ENCODE measurements around the gene GCNT2.
"Not testable (repeated sequence)": the region's sequence is repeated elsewhere in the genome, so short reads cannot be mapped to it uniquely, and the experiment has no call there.

Gene GCNT2

DNA sequence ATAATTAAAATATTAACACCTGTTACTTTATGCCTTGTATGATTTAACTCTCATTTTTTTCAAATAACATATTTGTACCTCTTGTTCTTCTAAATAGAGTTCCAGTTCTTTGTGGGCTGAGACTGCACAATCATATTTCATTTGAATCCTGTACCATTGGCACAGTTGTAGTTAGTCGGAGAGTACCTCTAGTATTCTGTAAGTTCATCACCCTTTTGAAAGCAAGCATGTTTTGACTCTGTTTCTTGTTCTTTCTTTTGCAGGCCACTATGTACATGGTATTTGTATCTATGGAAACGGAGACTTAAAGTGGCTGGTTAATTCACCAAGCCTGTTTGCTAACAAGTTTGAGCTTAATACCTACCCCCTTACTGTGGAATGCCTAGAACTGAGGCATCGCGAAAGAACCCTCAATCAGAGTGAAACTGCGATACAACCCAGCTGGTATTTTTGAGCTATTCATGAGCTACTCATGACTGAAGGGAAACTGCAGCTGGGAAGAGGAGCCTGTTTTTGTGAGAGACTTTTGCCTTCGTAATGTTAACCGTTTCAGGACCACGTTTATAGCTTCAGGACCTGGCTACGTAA lies 105.1 kb downstream of the GCNT2 start:
- no peak overlapping the region for H3K4me3 ChIP-seq
- in situ Hi-C loops (cut with MboI; ENCODE audit: low sequenced_read_pairs), result no loop called here
- no peaks in the 10 kb centered on the region for H3K9me3 ChIP-seq
- DNase-seq (ENCODE audit: low spot score in 2 of 2), result no peak
- H3K27me3 ChIP-seq (ENCODE audit: low read depth), result no peaks in the 10 kb centered on the region
- no peaks in the 10 kb centered on the region for H3K4me1 ChIP-seq
- H3K36me3 ChIP-seq (replicated peaks), result no peaks in the 10 kb centered on the region

DNA sequence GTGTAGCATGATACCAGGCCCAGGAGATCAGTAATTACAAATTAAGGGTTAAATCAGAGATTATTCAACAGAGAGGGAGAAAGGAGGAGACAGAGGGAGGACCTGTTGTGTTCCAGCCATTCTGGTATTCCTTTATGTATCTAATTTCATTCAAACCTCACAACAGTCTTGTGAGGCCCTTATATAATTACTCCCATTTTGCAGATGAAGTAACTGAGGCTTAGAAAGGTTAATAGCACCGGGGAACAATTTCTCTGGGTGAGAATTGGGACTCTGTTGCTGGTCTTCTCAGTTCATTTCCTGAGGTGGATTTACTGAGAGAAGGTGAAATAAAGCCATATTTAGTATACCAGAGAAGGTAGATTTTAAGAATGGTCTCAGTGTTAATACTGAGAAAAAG lies 106.6 kb downstream of the GCNT2 start:
- Histone ChIP-seq H3K36me3 (replicated peaks) (no peaks in the 10 kb centered on the region), H3K4me3 (no peak overlapping the region), H3K9me3 (no peaks in the 10 kb centered on the region), H3K27me3 (ENCODE audit: low read depth) (no peaks in the 10 kb centered on the region), H3K4me1 (no peaks in the 10 kb centered on the region)
- no peak for DNase-seq (ENCODE audit: low spot score in 2 of 2)
- in situ Hi-C loops (cut with MboI; ENCODE audit: low sequenced_read_pairs), result no loop called here

DNA sequence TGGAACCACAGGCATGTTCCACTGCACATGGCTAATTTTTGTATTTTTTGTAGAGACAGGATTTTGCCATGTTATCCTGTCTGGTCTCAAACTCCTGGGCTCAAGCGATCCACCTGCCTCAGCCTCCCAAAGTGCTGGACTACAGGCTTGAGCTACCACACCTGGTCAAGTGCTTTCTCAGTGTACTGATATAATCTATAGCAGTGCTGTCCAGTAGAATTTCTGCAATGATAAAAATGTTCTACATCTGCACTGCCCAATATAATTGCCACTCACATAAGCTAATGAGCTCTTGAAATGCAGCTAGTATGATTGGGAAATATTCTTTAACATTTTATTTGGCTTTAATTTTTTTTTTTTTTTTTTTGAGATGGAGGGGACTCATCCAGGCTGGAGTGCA lies 109.0 kb downstream of the GCNT2 start:
- H3K4me1 ChIP-seq, result no peaks in the 10 kb centered on the region
- no peaks in the 10 kb centered on the region for H3K36me3 ChIP-seq (replicated peaks)
- no peaks in the 10 kb centered on the region for H3K9me3 ChIP-seq
- DNase-seq (ENCODE audit: low spot score in 2 of 2), result no peak
- in situ Hi-C loops (cut with MboI; ENCODE audit: low sequenced_read_pairs), result no loop called here
- H3K27me3 ChIP-seq (ENCODE audit: low read depth), result no peaks in the 10 kb centered on the region
- no peak overlapping the region for H3K4me3 ChIP-seq

DNA sequence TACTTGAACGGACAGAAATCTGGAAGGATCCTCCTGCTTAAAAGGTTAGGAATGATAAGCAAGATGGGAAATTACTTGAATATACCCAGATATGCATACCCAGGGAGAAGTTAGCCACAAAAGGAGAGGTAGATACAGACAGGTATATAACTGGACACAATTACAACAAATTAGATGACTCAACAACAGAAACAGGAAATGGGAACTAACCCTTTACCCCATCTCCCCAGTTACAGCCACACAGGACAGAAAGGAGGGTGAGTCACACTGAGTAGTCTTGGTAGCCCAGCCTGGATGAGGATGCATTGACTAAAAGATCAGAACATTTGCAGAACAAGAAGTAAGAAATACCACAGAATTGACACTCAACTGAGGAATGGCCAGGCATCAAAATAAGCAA lies 112.1 kb downstream of the GCNT2 start:
- no peaks in the 10 kb centered on the region for H3K27me3 ChIP-seq (ENCODE audit: low read depth)
- no peaks in the 10 kb centered on the region for H3K36me3 ChIP-seq (replicated peaks)
- no peak overlapping the region for H3K4me3 ChIP-seq
- H3K9me3 ChIP-seq, result no peaks in the 10 kb centered on the region
- H3K4me1 ChIP-seq, result no peaks in the 10 kb centered on the region
- DNase-seq (ENCODE audit: low spot score in 2 of 2), result no peak
- in situ Hi-C loops (cut with MboI; ENCODE audit: low sequenced_read_pairs), result no loop called here

DNA sequence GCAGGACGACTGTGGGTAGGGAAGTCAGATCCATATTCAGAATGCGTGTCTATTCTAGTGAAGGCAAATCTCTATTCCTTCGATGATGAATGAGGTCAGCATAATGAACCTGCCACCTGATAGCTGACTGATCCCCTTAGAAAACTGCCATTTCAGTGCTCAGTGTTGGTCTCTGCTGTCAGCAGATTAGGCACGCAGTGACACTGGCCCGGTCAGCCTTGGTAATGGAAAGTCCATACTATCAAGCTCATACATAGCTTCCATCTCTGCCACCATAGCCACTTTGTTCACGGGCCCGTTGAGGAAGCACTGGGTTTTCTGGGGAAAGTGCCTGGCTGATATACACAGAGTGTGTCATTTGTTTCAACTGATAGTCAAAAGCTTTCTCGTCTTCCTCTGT lies 119.3 kb downstream of the GCNT2 start:
- in situ Hi-C loops (cut with MboI; ENCODE audit: low sequenced_read_pairs), result no loop called here
- no peak overlapping the region for H3K4me3 ChIP-seq
- H3K27me3 ChIP-seq (ENCODE audit: low read depth), result peaks cover 7% of the 10 kb centered on the region
- H3K36me3 ChIP-seq (replicated peaks), result no peaks in the 10 kb centered on the region
- no peaks in the 10 kb centered on the region for H3K9me3 ChIP-seq
- DNase-seq (ENCODE audit: low spot score in 2 of 2), result no peak
- peaks cover 5% of the 10 kb centered on the region; the same call in 1 of the 2 replicates for H3K4me1 ChIP-seq

DNA sequence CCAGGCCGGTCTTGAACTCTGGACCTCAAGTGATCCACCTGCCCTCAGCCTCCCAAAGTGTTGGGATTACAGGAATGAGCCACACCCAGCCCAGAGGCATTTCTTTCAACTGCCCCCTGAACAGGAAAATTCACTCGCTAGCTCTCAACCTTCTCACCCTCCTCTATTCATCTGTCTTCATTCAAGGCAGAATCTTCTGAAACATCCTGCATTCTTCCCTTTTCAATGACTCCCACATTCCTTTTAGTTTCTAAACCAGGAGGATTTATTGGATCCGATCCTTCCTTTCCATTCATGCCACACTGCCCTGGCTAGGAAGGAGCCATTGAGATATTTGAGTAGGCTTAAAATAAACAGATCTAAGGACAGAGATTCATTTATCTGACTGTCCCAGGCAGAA lies 120.4 kb downstream of the GCNT2 start:
- in situ Hi-C loops (cut with MboI; ENCODE audit: low sequenced_read_pairs), result no loop called here
- H3K36me3 ChIP-seq (replicated peaks), result no peaks in the 10 kb centered on the region

DNA sequence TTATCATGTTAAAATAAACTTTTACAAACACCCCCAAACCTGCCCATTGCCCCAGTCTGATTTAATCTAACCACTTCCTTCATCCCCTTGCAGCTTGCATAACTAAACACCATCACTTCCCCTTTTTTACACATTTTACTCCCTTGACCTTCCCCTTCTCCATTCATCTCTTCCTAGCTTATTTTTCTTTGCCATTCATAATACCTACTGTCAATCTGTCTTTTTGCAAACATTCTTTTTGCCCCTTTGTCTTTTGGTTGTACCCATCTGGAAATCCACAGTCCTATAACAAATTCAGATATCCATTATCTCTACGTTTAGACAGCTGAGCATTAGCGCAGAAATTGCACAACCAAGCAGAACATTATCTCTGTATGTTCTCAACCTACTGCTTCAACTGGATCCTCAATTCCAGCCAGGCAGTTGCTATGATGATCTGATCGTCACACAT lies 122.1 kb downstream of the GCNT2 start:
- peaks cover 7% of the 10 kb centered on the region for H3K27me3 ChIP-seq (ENCODE audit: low read depth)
- H3K4me3 ChIP-seq, result no peak overlapping the region
- no peaks in the 10 kb centered on the region for H3K36me3 ChIP-seq (replicated peaks)
- DNase-seq (ENCODE audit: low spot score in 2 of 2), result no peak
- peaks cover 5% of the 10 kb centered on the region; the same call in 1 of the 2 replicates for H3K4me1 ChIP-seq
- in situ Hi-C loops (cut with MboI; ENCODE audit: low sequenced_read_pairs), result no loop called here
- H3K9me3 ChIP-seq, result no peaks in the 10 kb centered on the region

More for the DNA sequence above, 120.4 kb downstream of the GCNT2 start:
- peaks cover 5% of the 10 kb centered on the region; the same call in 1 of the 2 replicates for H3K4me1 ChIP-seq
- H3K9me3 ChIP-seq, result no peaks in the 10 kb centered on the region
- DNase-seq (ENCODE audit: low spot score in 2 of 2), result peak; percentile 50 to 78
- H3K4me3 ChIP-seq, result no peak overlapping the region
- H3K27me3 ChIP-seq (ENCODE audit: low read depth), result peaks cover 7% of the 10 kb centered on the region

DNA sequence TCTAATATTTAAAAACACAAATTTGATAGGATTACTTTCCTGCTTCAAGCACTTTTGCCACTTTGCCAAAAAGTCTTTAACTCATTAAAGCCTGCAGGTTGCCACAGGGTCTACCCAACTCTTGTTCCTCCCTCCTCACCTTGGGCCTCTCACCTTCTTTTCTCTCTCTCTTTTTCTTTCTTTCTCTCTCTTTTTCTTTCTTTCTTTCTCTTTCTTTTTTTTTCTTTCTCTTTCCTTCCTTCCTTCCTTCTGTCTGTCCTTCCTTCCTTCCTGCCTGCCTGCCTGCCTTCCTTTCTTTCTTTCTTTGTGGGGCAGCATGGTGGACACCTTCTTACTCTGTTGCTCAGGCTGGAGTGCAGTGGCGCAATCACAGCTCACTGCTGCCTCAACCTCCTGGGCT lies 123.1 kb downstream of the GCNT2 start:
- in situ Hi-C loops (cut with MboI; ENCODE audit: low sequenced_read_pairs), result no loop called here
- DNase-seq (ENCODE audit: low spot score in 2 of 2), result no peak
- no peak overlapping the region for H3K4me3 ChIP-seq
- peaks cover 5% of the 10 kb centered on the region; the same call in 1 of the 2 replicates for H3K4me1 ChIP-seq
- H3K9me3 ChIP-seq, result no peaks in the 10 kb centered on the region
- H3K36me3 ChIP-seq (replicated peaks), result no peaks in the 10 kb centered on the region
- peaks cover 7% of the 10 kb centered on the region for H3K27me3 ChIP-seq (ENCODE audit: low read depth)

DNA sequence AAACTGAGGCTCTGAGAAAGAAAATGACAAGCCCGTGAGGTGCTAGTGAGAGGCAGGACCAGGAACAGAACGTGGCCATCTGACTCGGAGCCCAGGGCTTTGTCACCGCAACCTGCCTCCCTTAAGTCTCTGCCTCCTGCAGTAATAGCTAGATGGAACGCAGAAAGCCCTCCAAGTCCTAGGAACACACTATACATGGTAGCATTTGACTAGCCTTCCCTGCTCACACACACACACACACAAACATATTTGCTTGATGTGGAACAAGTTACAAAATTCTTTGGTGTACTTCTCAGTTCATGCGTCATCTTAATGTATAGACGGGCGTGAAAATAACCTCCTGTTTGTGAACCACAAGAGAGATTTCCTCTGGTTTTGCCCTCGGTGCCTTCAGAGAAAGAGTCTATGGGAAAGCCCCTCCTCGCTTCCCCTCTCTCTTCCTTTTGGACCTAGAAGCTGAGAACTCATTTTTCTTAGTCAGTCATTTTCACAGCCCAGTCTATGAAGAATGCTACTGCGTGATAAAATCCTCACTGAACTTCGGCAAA lies 134.4 kb downstream of the GCNT2 start:
- DNase-seq (ENCODE audit: low spot score in 2 of 2), result no peak
- no peaks in the 10 kb centered on the region for H3K9me3 ChIP-seq
- peaks cover 8% of the 10 kb centered on the region for H3K4me1 ChIP-seq
- H3K36me3 ChIP-seq (replicated peaks), result no peaks in the 10 kb centered on the region
- in situ Hi-C loops (cut with MboI; ENCODE audit: low sequenced_read_pairs), result no loop called here
- H3K4me3 ChIP-seq, result no peak overlapping the region
- H3K27me3 ChIP-seq (ENCODE audit: low read depth), result no peaks in the 10 kb centered on the region; the same call in 1 of the 2 replicates

DNA sequence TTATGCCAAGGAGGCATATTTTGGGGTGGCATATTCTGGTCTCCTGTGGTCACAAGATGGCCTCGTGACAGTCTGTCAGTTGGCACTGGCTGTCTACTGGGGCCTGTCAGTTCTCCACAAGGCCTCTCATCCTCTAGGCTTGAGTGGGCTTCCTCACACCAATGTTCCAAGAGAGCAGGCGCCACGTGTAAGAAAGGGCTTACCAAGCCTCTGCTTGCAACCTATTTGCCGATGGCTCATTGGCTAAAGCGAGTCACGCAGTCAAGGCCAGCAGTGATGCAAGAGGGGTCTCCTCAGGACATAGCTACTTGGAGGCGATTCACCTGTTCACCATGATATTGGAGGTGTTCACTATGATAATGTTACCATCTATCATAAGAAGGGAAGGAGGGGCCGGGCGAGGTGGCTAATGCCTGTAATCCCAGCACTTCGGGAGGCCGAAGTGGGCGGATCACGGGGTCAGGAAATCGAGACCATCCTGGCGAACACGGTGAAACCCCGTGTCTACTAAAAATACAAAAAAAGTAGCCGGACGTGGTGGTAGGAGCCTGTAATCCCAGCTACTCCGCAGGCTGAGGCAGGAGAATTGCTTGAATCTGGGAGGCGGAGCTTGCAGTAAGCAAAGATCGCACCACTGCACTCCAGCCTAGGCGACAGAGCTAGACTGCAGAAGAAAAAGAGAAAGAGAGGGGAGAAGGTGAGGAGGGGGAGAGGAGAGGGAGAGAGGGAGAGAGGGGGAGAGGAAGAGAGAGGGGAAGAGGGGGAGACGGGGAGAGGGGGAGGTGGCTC lies 138.0 kb downstream of the GCNT2 start:
- Histone ChIP-seq H3K36me3 (replicated peaks) (no peaks in the 10 kb centered on the region), H3K9me3 (no peaks in the 10 kb centered on the region), H3K4me3 (peak overlapping the region; percentile 43), H3K4me1 (peaks cover 8% of the 10 kb centered on the region), H3K27me3 (ENCODE audit: low read depth) (no peaks in the 10 kb centered on the region)
- in situ Hi-C loops (cut with MboI; ENCODE audit: low sequenced_read_pairs), result no loop called here
- peak in 1 of 2 experiments; percentile 56 for DNase-seq (ENCODE audit: low spot score in 2 of 2)

DNA sequence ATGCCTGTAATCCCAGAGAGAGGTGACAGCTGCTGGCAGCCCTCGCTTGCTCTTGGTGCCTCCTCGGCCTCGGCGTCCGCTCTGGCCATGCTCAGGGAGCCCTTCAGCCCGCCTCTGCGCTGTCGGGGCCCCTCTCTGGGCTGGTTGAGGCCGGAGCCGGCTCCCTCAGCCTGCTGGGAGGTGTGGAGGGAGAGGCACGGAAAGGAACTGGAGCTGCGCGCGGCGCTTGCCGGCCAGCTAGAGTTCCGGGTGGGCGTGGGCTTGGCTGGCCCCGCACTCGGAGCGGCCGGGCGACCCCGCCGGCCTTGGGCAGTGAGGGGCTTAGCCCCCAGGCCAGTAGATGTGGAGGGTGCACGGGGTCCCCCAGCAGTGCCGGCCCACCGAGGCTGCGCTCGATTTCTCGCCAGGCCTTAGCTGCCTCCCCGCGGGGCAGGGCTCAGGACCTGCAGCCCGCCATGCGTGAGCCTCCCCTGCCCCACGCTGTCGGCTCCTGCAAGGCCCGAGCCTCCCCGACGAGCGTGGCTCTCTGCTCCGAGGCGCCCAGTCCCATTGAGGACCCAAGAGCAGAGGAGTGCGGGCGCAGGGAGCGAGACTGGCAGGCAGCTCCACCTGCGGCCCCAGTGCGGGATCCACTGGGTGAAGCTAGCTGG lies 138.7 kb downstream of the GCNT2 start:
- in situ Hi-C loops (cut with MboI; ENCODE audit: low sequenced_read_pairs), result no loop called here
- no peaks in the 10 kb centered on the region for H3K36me3 ChIP-seq (replicated peaks)
- peak overlapping the region; percentile 43 for H3K4me3 ChIP-seq

DNA sequence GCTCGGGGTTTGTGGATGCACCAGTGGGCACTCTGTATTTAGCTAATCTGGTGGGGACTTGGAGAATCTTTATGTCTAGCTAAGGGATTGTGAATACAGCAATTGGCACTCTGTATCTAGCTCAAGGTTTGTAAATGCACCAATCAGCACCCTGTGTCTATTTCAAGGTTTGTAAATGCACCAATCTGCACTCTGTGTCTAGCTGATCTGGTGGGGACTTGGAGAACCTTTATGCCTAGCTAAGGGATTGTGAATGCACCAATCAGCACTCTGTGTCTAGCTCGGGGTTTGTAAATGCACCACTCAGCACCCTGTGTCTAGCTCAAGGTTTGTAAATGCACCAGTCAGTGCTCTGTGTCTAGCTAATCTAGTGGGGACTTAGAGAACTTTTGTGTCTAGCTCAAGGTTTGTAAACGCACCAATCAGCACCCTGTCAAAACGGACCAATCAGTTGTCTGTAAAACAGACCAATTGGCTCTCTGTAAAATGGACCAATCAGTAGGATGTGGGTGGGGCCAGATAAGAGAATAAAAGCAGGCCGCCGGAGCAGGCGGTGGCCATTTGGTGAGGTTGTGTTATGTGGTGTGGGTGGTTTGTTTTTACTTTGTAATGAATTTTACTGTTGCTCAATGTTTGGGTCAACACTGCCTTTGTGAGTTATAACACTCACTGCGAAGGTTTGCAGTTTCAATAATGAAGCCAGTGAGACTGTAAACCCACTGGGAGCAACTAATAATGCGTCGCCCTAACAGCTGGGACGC lies 139.5 kb downstream of the GCNT2 start:
- H3K27me3 ChIP-seq (ENCODE audit: low read depth); H3K9me3 ChIP-seq; H3K4me1 ChIP-seq; in situ Hi-C loops (cut with MboI; ENCODE audit: low sequenced_read_pairs); H3K36me3 ChIP-seq (replicated peaks): not testable (repeated sequence)
- DNase-seq (ENCODE audit: low spot score in 2 of 2), result peak in 1 of 2 experiments; percentile 12
- H3K4me3 ChIP-seq, result peak overlapping the region; percentile 43

More for the DNA sequence above, 138.7 kb downstream of the GCNT2 start:
- Histone ChIP-seq H3K4me1 (peaks cover 8% of the 10 kb centered on the region), H3K27me3 (ENCODE audit: low read depth) (no peaks in the 10 kb centered on the region), H3K9me3 (peaks cover 6% of the 10 kb centered on the region; the same call in 1 of the 2 replicates)
- DNase-seq (ENCODE audit: low spot score in 2 of 2), result peak; percentile 6 to 64

DNA sequence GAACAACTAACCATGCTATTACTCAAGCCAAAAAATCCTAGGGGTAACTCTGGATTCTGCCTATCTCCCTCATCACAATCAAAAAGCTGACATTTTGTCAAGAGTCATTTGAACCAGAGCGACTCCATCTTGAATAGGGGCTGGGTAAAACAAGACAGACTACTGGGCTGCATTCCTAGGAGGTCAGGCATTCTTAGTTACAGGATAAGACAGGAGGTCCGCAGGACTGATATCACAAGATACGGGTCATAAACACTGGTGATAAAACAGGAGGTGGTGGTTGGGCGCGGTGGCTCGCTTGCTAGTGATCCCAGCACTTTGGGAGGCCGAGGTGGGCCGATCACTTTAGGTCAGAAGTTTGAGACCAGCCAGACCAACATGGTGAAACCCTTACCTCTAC lies 141.1 kb downstream of the GCNT2 start:
- H3K36me3 ChIP-seq (replicated peaks), result no peaks in the 10 kb centered on the region
- no peak for DNase-seq (ENCODE audit: low spot score in 2 of 2)
- in situ Hi-C loops (cut with MboI; ENCODE audit: low sequenced_read_pairs), result no loop called here
- no peak overlapping the region for H3K4me3 ChIP-seq
- no peaks in the 10 kb centered on the region for H3K27me3 ChIP-seq (ENCODE audit: low read depth)
- H3K4me1 ChIP-seq, result peaks cover 8% of the 10 kb centered on the region
- peaks cover 6% of the 10 kb centered on the region for H3K9me3 ChIP-seq
